Measurements from ENCODE around the gene CD1B.
"Not testable (repeated sequence)": the region's sequence is repeated elsewhere in the genome, so short reads cannot be mapped to it uniquely, and the experiment has no call there.

Gene CD1B

GRCh38 chr1:158331481-158332150, at the start of gene CD1B:
Gene CD1B, minus strand, starts transcription at chr1:158331531. Its CDS starts 108 bp downstream, at chr1:158331423.
- DNase-seq (ENCODE audit: low read depth in 2 of 2) = no peak

DNA sequence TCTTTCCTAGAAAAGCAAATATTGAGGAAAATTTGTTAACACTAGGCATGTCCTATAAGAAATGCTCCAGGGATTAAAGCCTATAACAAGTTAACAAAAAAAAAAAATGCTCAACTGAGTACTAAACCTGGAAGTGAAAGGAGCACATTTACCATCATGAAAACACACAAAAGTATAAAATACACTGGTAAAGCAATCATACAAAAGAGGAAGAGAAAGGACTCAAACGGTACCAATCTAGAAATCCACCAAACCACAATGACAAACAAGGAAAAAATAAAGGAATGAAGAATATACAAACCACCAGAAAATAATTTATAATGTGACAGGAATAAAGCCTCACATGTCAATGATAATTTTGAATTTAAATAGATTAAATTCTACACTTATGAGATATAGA, 43.5 kb upstream of the CD1B start:
- DNase-seq (ENCODE audit: low read depth in 2 of 2) = no peak

DNA sequence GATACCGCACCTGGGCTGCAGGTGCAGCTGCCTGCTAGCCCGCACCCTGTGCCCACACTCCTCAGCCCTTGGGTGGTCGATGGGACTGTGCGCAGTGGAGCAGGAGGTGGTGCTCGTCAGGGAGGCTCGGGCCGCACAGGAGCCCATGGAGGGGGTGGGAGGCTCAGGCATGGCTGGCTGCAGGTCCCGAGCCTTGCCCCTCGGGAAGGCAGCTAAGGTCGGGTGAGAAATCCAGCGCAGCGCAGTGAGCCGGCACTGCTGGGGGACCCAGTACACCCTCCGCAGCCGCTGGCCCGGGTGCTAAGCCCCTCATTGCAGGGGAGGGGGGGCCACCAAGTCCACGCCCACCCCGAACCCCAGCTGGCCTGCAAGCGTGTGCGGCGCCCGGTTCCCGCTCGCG, 42.8 kb upstream of the CD1B start:
- not testable (repeated sequence) for DNase-seq (ENCODE audit: low read depth in 2 of 2)

DNA sequence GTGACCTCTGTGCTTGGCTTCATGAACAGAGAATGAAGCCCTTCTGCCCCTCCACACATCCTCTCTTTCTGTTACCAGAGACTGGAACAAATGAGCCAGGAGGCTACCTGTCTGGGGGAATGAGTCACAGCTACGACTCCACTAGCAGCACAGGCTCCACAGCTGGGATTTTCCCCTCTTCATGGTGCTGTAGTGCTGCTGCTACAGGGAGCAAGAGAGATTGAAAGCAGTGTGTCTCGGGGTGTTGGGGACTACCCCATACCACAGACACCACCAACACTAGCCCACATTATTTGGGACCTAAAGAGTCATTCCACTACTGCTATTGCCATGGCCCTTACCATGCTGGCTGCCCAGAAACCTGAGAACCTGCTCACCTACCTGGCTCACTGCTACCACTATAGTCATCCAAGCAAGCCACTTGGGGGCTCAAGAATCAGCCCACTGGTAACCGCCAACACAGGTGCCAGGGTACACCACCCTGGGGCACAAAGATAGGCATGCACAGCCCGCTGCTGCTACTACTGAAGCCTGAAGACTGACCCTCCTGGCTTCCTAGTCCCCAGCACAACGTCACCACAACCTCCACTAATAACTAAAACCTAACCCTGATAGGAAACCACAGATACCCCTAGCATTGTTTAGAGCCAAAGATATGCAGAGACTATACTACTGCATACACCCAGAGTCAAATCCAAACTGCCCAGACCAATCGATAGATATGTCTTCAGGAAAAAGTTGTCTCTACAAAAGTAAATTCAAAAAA, 40.0 kb upstream of the CD1B start:
- DNase-seq (ENCODE audit: low read depth in 2 of 2) = no peak

GRCh38 chr1:158366783-158367182, 35.5 kb upstream of the CD1B start:
- no peak for DNase-seq (ENCODE audit: low read depth in 2 of 2)

DNA sequence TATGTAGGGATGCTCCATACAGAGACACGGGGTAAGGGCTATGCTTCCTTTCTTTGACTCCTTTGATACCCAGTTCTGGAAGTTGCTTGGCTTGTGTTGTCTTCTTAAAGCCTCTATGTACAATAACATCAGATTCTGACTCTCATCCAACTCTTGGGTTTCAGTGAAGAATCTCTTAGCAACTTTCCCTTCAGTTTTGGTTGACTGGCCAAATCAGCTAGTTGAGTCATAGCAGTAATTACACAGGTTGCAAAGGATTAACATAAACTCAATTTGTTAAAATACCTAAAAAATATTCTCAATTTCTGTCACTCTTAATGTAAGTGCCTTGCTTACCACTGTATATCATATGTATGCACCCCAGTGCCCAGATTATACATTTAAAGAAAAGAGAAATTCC, 31.6 kb upstream of the CD1B start:
- no peak for DNase-seq (ENCODE audit: low read depth in 2 of 2)

DNA sequence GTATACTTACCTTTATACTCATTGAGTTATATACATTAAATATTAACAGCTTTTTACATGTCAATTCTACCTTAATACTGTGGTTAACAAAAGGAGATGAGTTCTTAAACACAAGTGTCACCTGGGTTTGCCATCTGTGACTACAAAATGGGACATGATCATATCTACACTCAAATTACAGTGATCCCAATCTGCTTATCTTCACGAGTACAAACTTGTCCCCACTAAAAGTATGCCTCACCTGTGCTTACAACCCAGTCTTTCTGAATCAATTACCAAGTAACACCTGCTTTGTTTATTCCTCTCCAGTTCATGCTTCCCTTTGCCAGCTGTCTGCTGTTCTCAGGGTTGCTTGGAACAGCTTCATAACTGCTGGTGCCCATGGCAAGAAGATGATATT, 31.2 kb upstream of the CD1B start:
- no peak for DNase-seq (ENCODE audit: low read depth in 2 of 2)

- DNase-seq (ENCODE audit: low read depth in 2 of 2) = no peak
Measured at GRCh38 chr1:158357441-158357840, 26.1 kb upstream of the CD1B start.

DNA sequence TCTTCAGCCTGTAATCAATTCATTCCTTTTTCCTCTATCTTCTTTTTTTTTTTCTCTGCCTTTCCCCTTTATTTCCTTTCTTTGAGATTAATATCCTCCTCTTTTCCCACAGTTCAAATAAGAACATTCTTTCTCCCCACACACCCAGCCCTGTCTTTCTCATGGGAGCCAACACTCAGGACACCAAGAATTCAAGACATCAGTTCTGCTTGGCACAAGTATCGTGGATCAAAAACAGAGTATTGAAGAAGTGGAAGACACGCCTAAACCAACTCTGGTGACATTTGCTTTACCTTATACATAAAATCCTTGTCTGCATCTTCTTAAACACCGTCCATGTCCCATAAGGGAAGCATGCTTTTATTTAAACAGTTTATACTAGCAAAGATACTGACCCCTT, 25.3 kb upstream of the CD1B start:
- no peak for DNase-seq (ENCODE audit: low read depth in 2 of 2)

DNA sequence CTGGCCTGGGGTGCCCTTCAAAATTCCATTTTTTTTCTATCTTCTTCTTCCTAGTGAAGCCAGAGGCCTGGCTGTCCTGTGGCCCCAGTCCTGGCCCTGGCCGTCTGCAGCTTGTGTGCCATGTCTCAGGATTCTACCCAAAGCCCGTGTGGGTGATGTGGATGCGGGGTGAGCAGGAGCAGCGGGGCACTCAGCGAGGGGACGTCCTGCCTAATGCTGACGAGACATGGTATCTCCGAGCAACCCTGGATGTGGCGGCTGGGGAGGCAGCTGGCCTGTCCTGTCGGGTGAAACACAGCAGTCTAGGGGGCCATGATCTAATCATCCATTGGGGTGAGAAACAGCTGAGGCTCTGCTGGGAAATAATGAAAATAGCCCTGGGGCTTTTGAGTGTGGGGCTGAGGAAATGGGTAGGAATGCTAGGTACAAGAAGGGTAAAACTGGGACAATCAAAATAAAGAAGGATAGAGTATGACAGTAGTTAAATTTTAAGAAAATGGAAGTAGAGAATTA, 24.5 kb upstream of the CD1B start:
- DNase-seq (ENCODE audit: low read depth in 2 of 2) = no peak

DNA sequence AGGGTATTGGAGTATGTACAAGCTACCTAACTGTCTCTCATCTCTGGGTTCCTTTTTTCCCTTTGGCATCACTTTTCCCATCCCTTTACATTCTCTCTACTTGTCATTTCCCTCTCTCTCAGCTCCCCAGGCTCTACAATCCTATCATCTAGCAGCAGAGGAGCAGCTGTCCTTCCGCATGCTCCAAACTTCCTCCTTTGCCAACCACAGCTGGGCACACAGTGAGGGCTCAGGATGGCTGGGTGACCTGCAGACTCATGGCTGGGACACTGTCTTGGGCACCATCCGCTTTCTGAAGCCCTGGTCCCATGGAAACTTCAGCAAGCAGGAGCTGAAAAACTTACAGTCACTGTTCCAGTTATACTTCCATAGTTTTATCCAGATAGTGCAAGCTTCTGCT, 22.9 kb upstream of the CD1B start:
- no peak for DNase-seq (ENCODE audit: low read depth in 2 of 2)

- DNase-seq (ENCODE audit: low read depth in 2 of 2) = no peak
Measured at GRCh38 chr1:158353303-158354075, 22.2 kb upstream of the CD1B start, which contains the start of gene CD1E. Gene CD1E, plus strand, starts transcription at chr1:158353894. Its CDS starts 95 bp downstream, at chr1:158353989.

DNA sequence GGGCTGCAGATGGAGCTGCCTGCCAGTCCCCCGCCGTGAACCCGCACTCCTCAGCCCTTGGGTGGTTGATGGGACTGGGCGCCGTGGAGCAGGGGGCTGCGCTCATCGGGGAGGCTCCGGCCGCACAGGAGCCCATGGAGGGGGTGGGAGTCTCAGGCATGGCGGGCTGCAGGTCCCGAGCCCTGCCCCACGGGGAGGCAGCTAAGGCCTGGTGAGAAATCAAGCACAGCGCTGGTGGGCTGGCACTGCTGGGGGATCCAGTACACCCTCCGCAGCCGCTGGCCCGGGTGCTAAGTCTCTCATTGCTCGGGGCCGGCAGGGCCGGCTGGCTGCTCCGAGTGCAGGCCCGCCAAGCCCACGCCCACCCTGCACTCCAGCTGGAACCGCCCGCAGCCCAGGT, 17.6 kb upstream of the CD1B start:
- DNase-seq (ENCODE audit: low read depth in 2 of 2) = not testable (repeated sequence)

DNA sequence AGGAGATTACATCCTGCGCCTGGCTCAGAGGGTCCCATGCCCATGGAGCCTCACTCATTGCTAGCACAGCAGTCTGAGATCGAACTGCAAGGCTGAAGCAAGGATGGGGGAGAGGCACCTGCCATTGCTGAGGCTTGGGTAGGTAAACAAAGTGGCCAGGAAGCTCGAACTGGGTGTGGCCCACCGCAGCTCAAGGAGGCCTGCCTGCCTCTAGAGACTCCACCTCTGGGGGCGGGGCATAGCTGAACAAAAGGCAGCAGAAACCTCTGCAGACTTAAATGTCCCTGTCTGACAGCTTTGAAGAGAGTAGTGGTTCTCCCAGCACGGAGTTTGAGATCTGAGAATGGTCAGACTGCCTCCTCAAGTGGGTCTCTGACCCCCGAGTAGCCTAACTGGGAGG, 5.1 kb upstream of the CD1B start:
- not testable (repeated sequence) for DNase-seq (ENCODE audit: low read depth in 2 of 2)

DNA sequence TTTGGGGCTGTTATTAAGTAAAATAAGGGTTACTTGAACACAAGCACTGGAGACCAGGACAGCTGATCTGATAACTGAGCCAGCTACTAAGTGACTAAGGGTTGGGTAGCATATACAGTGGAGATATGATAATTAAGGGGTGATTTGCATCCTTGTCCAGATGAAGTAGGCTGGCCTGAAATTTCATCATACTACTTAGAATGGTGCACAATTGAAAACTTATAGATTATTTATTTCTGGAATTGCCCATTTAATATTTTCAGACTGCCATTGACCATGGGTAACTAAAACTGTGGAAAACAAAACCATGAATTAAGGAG, 3.8 kb upstream of the CD1B start:
- no peak for DNase-seq (ENCODE audit: low read depth in 2 of 2)

DNA sequence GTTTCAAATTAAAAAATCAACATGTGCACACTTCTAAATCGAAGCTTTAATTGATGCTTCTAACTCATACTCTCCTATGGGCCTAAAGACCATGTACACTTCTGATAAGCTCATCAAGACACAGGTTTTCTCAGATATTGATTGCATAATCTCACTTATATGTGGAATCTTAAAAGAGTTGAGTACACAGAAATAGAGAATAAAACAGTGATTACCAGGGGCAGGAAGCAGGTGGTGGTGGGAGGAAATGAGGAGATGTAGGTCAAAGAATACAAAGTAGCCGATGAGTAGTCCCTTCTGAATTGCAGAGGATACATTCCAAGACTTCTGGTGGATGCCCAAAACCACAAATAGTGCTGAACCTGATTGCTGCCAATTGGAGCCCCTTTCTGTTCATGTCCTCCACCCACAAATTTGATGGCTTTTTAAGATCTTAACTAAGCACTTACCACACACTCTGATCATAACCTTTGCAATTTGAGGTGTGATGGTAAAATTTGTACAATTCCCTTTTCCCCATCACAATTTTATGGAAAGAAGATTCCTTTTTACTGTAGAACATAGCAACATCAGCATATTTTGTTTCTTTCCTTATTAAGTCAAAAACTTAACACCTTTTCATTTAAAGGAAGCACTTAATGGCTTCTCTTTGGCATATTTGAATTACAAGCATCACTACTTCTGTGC, 3.3 kb upstream of the CD1B start:
- no peak for DNase-seq (ENCODE audit: low read depth in 2 of 2)

DNA sequence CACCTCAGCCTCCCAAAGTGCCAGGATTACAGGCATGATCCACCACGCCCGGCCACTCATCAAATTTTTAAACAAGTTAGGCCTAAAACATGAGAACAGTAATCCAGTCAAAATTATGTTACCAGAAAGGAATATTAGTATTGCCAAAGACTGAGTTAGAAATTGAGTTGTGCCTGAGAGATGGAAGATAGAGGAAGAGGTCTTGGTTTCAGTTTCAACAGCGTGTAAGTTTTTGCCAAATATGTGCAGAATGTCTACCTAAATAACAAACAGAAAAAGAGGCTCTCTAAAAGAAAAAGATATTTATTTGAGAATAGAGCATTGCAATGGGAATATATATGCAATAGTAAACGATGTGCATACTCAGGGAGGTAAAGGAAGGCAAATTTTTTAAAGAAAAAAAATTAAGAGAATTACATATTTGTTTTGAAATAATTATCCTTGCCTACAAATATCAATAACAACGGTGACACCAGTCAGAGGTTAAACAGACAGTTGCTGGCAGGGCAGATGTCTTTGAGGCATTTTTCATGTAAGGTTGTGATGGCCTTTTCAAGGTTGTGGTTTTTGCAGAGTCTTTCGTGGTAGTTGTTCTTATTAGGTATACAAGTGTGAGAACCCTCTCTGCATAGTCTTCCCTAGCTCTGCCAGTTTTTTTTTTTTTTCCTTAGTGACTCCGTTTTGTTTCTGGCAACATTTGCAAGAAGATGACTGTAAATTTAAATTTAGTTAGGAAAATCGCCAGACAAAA, 2.2 kb upstream of the CD1B start:
- DNase-seq (ENCODE audit: low read depth in 2 of 2) = no peak

DNA sequence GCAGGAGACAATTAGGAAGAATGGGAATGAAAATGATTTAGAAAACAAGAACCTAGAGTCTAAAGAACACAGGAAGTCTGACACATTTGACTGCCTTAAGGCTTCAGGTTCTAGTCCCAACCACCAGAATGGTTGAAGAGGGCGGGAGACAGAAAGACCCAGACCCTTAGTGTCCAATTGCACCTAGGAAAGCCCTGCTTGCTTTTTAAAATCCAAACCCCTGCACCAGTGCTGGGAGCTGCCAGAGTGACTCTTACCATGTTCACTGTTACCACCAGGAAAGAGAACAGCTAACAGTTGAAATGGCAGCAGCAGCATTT, 265 bp downstream of the CD1B start:
- no peak for DNase-seq (ENCODE audit: low read depth in 2 of 2)

DNA sequence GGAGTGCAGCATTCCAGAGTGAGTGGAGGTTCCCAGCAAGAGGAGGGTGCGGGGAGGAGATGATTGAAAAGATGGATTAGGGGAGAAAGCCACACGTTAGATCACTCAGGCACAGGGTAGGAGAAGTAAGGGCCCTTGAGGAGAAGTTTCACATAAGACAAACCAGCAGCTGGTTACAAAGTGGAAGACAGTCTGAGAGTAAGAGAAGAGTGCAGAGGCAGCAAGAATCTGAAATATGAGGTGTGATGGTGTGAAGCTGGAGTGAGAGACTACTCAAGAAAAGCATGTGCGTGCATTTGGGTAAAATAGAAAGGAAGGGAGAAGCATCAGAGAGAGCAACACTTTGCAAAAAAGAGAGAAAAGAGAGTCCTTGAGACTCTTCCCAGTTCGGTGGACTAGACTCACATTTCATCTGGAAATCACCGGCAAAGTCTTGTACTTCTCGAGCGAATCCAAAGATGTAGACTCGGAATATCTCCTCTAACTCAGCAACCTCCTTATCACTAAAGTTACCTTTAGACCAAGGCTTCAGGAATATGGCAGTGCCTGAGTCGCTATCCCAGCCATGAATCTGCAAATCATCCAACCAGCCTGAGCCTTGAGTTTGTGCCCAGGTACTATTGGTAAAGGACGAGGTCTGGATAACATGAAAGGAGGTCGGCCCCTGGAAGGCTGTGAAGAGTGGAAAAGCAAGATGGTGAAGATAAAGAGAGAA, 783 bp downstream of the CD1B start:
- no peak for DNase-seq (ENCODE audit: low read depth in 2 of 2)

DNA sequence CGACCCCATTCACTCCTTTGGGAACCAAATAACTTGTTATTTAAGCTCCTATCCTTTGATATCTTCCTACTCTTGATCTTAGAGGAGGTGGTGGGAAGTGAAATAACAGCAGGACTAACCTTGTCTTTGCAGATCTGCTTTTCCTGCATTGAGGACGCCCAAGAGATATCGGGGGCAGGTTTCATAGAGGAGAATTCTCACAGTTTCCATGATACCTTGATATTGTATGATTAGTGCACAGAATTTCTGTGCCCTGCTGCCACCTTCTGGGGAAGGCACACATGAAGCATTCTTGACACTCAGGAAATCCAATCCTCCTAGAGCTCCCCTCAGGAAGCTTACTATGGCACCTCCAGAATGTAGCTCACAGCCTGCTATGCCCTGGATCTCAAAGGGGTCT, 1.6 kb downstream of the CD1B start:
- DNase-seq (ENCODE audit: low read depth in 2 of 2) = no peak

DNA sequence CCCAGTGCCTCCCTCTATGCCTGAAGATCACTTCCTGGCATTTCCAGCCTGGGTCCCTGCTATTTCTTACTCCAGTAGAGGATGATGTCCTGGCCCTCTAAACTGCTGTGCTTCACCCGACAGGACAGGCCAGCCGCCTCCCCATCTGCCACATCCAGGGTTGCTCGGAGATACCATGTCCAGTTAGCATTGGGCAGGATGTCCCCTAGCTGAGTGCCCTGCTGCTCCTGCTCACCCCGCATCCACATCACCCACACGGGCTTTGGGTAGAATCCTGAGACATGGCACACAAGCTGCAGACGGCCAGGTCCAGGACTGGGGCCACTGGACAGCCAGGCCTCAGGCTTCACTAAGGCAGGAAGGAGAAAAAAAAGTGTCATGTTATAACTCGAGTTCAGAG, 2.0 kb downstream of the CD1B start:
- no peak for DNase-seq (ENCODE audit: low read depth in 2 of 2)

All from stimulated activated CD8-positive, alpha-beta memory T cell treated with anti-CD3 and anti-CD28 coated beads, Interleukin-2, amount 100 ng/mL, for 1 hour (primary cell).